IMR-90 (cell line): Measurements from ENCODE around the gene NSUN4. TPM values are rescaled to one million over a fixed set of nuclear protein-coding genes. Genes with fewer than 3 reads are reported as not detected.

ENCODE experiments used
- ATAC-seq: fragments of 200-7000 bp; cut with Tn5 transposase; 2 replicates; pipeline ENCODE4 v1.9.1; 2020; ENCODE audit warnings: low read depth, mild to moderate bottlenecking, moderate library complexity
- BruUV-seq: library from RNA; stranded (reverse); fragments of 400-500 nt; replicated peaks from 2 replicates; lab custom pipeline; 2021; lab: Mats Ljungman, UMichigan
- CTCF ChIA-PET: fragments of 300-600 bp; formaldehyde crosslinking; extraction: SDS; loops from one replicate; lab custom pipeline; 2021; ENCODE audit warnings: antibody characterized with exemption; lab: Yijun Ruan, JAX
- POLR2A ChIA-PET: fragments of 300-600 bp; sonication (Branson Sonifier 250); formaldehyde crosslinking; loops from one replicate; lab custom pipeline; 2022; ENCODE audit warnings: antibody characterized with exemption; ENCODE audit not compliant: unreplicated experiment; lab: Charles Lee
- DNase-seq: peaks from one replicate; pipeline ENCODE4 v3.0.0; 2013
- H2AFZ ChIP-seq: replicated peaks from 2 replicates; pipeline ENCODE3; 2013; ENCODE audit warnings: low read length, mild to moderate bottlenecking; ENCODE audit not compliant: poor library complexity
- H2AK5ac ChIP-seq: 2 replicates; pipeline ENCODE4 v1.6.1; 2013; ENCODE audit warnings: low read depth, low read length, inconsistent platforms
- H2AK9ac ChIP-seq: replicated peaks from 2 replicates; pipeline ENCODE3; 2013; ENCODE audit warnings: mild to moderate bottlenecking, low read depth, low read length, moderate library complexity; ENCODE audit not compliant: poor library complexity
- H2BK120ac ChIP-seq: 2 replicates; pipeline ENCODE4 v1.6.1; 2013; ENCODE audit warnings: low read depth, low read length, inconsistent platforms
- H2BK15ac ChIP-seq: 3 replicates; pipeline ENCODE4 v1.6.1; 2013; ENCODE audit warnings: low read depth, low read length, inconsistent platforms
- H2BK20ac ChIP-seq: 2 replicates; pipeline ENCODE4 v1.6.1; 2013; ENCODE audit warnings: low read depth, mild to moderate bottlenecking, inconsistent platforms, low read length, moderate library complexity
- H2BK5ac ChIP-seq: 2 replicates; pipeline ENCODE4 v1.6.1; 2013; ENCODE audit warnings: mild to moderate bottlenecking, low read depth, low read length, inconsistent platforms; ENCODE audit not compliant: poor library complexity, severe bottlenecking
- H3K14ac ChIP-seq: replicated peaks from 2 replicates; pipeline ENCODE4 v1.6.1; 2013; ENCODE audit warnings: low read depth, low read length, inconsistent platforms
- H3K18ac ChIP-seq: 2 replicates; pipeline ENCODE4 v1.6.1; 2013; ENCODE audit warnings: low read depth, low read length, control low read depth
- H3K23ac ChIP-seq: 2 replicates; pipeline ENCODE4 v1.6.1; 2013; ENCODE audit warnings: low read depth, low read length, inconsistent platforms
- H3K27ac ChIP-seq: 2 replicates; pipeline ENCODE4 v1.5.1; 2013; ENCODE audit warnings: mild to moderate bottlenecking, control low read depth, low read length; ENCODE audit not compliant: insufficient read depth
- H3K27me3 ChIP-seq: 2 replicates; pipeline ENCODE4 v1.6.1; 2013; ENCODE audit warnings: low read length; ENCODE audit not compliant: control insufficient read depth, insufficient read depth
- H3K36me3 ChIP-seq: 2 replicates; pipeline ENCODE4 v1.6.1; 2013; ENCODE audit warnings: low read length, mixed read lengths; ENCODE audit not compliant: control insufficient read depth, insufficient read depth
- H3K4ac ChIP-seq: 2 replicates; pipeline ENCODE4 v1.6.1; 2013; ENCODE audit warnings: low read depth, low read length, inconsistent platforms
- H3K4me1 ChIP-seq: 2 replicates; pipeline ENCODE4 v1.6.1; 2013; ENCODE audit warnings: low read length, mixed read lengths; ENCODE audit not compliant: control insufficient read depth, insufficient read depth
- H3K4me2 ChIP-seq: 2 replicates; pipeline ENCODE4 v1.6.1; 2013; ENCODE audit warnings: low read depth, mild to moderate bottlenecking, control low read depth, low read length, moderate library complexity
- H3K4me3 ChIP-seq: 2 replicates; pipeline ENCODE4 v1.5.1; 2013; ENCODE audit warnings: low read depth, mild to moderate bottlenecking, control low read depth, low read length, moderate library complexity; ENCODE audit not compliant: insufficient read depth
- H3K56ac ChIP-seq: 2 replicates; pipeline ENCODE4 v1.6.1; 2013; ENCODE audit warnings: low read length, inconsistent platforms; ENCODE audit not compliant: insufficient read depth; ENCODE audit errors: extremely low read depth
- H3K79me1 ChIP-seq, 2 experiments: 2 replicates each; pipeline ENCODE4 v1.6.1; 2013; ENCODE audit warnings: low read length in 2 of 2, inconsistent platforms in 1 of 2, low read depth in 1 of 2
- H3K9ac ChIP-seq: 2 replicates; pipeline ENCODE4 v1.6.1; 2013; ENCODE audit warnings: low read depth, low read length, control low read depth
- H3K9me1 ChIP-seq: 2 replicates; pipeline ENCODE4 v1.6.1; 2013; ENCODE audit warnings: low read length, inconsistent platforms; ENCODE audit not compliant: insufficient read depth
- H3K9me3 ChIP-seq: 2 replicates; pipeline ENCODE4 v1.6.1; 2013; ENCODE audit warnings: low read length; ENCODE audit not compliant: control insufficient read depth, insufficient read depth
- H4K20me1 ChIP-seq: 2 replicates; pipeline ENCODE4 v1.6.1; 2013; ENCODE audit warnings: low read length, inconsistent platforms; ENCODE audit not compliant: insufficient read depth
- H4K5ac ChIP-seq: 2 replicates; pipeline ENCODE4 v1.6.1; 2013; ENCODE audit warnings: mild to moderate bottlenecking, low read depth, low read length, control low read depth
- H4K8ac ChIP-seq, 2 experiments: 2 replicates each; pipeline ENCODE4 v1.6.1; 2013; ENCODE audit warnings: low read depth in 2 of 2, low read length in 2 of 2, control low read depth in 1 of 2, inconsistent platforms in 1 of 2
- H4K91ac ChIP-seq: 2 replicates; pipeline ENCODE4 v1.6.1; 2013; ENCODE audit warnings: low read depth, low read length, inconsistent platforms; ENCODE audit not compliant: insufficient read depth
- BHLHE40 ChIP-seq: fragments of 150-350 bp; IDR thresholded peaks from 2 replicates; pipeline ENCODE4 v1.6.1; 2016; ENCODE audit warnings: mild to moderate bottlenecking, low read depth, low read length
- CEBPB ChIP-seq: IDR thresholded peaks from 2 replicates; pipeline ENCODE4 v1.6.1; 2012; ENCODE audit warnings: low read depth, low read length, improper control_type of control experiment
- CHD1 ChIP-seq: IDR thresholded peaks from 2 replicates; pipeline ENCODE4 v1.6.1; 2012; ENCODE audit warnings: low read depth, low read length, improper control_type of control experiment
- CTCF ChIP-seq: conservative IDR thresholded peaks from 2 replicates; pipeline ENCODE4 v1.5.1; 2012; ENCODE audit warnings: mild to moderate bottlenecking, low read depth, low read length, improper control_type of control experiment
- FOS ChIP-seq: fragments of 150-350 bp; IDR thresholded peaks from 2 replicates; pipeline ENCODE4 v1.6.1; 2016; ENCODE audit warnings: low read depth, low read length
- MAFK ChIP-seq: IDR thresholded peaks from 2 replicates; pipeline ENCODE4 v1.6.1; 2012; ENCODE audit warnings: low read depth, low read length, improper control_type of control experiment
- MXI1 ChIP-seq: IDR thresholded peaks from 2 replicates; pipeline ENCODE4 v1.6.1; 2012; ENCODE audit warnings: low read depth, mild to moderate bottlenecking, low read length, moderate library complexity, borderline replicate concordance
- NFE2L2 ChIP-seq: fragments of 150-350 bp; IDR thresholded peaks from 2 replicates; pipeline ENCODE4 v1.6.1; 2016; ENCODE audit warnings: low read depth, mild to moderate bottlenecking, low read length
- RCOR1 ChIP-seq: IDR thresholded peaks from 2 replicates; pipeline ENCODE4 v1.6.1; 2012; ENCODE audit warnings: mild to moderate bottlenecking, low read length, improper control_type of control experiment; ENCODE audit not compliant: insufficient replicate concordance
- RFX5 ChIP-seq: IDR thresholded peaks from 2 replicates; pipeline ENCODE4 v1.8.0; 2012; ENCODE audit warnings: low read depth, mild to moderate bottlenecking, low read length, moderate library complexity
- SMC3 ChIP-seq: fragments of 150-350 bp; IDR thresholded peaks from 2 replicates; pipeline ENCODE4 v1.6.1; 2016; ENCODE audit warnings: low read depth, mild to moderate bottlenecking, antibody characterized with exemption, low read length, moderate library complexity
- WGBS, 2 experiments: methylation state at CpG; one replicate each; pipeline versions ENCODE4 v1.1.5 to v1.1.7; 2013; ENCODE audit warnings: missing lambda C conversion rate in 2 of 2; ENCODE audit not compliant: insufficient read length in 1 of 2; ENCODE audit errors: extremely low coverage in 2 of 2; 5-methylcytosine and 5-hydroxymethylcytosine counted together
- dilution Hi-C: fragments of 300-500 bp; cut with HindIII; formaldehyde crosslinking; loops from one replicate; pipeline ENCODE4 v1.14.3; 2018; ENCODE audit warnings: low sequenced_read_pairs; ENCODE audit not compliant: unreplicated experiment
- in situ Hi-C: fragments of 300-500 bp; cut with MboI; formaldehyde crosslinking; loops from 3 replicates; pipeline ENCODE4 v1.14.3; 2019; ENCODE audit warnings: low sequenced_read_pairs, inconsistent platforms, mixed read lengths
- intact Hi-C: fragments of 100-400 bp; cut with micrococcal nuclease; formaldehyde crosslinking; loops from 2 replicates; pipeline ENCODE4 v1.10.0; 2022
- polyA plus RNA-seq, 3 experiments: library from polyadenylated mRNA; depleted of rRNA; stranded (reverse); fragments of >200 nt; gene quantifications; 2 replicates each; pipeline ENCODE4 v1.2.3, GENCODE V29; 2012; ENCODE audit warnings: low replicate concordance in 1 of 3
- total RNA-seq: library from RNA; depleted of rRNA; stranded (reverse); fragments of >200 nt; gene quantifications from 2 replicates; pipeline ENCODE4 v1.2.3, GENCODE V29; 2012
- TF ChIP-seq, protein P1 (sequence below): fragments of 150-350 bp; IDR thresholded peaks from 2 replicates; pipeline ENCODE4 v1.6.1; 2017; ENCODE audit warnings: mild to moderate bottlenecking, antibody characterized with exemption, low read length, low read depth

Gene NSUN4
- total and polyA plus RNA-seq, 2 of the 4 experiments (the other 2 are of a cell fraction): 10.9 to 13.0 TPM

GRCh38 chr1:46406881-46407608, 66.4 kb downstream of the NSUN4 start (continued):
- TF ChIP-seq FOS: no peak
- TF ChIP-seq CHD1: no peak

- no peak for ATAC-seq
- Histone ChIP-seq H3K9me3 (no peaks in the 10 kb centered on the region), H3K27ac (no peak overlapping the region), H3K4me1 (no peaks in the 10 kb centered on the region; the same call in 1 of the 2 replicates), H3K14ac (no peak overlapping the region), H4K8ac (no peak overlapping the region), H3K9ac (no peak overlapping the region), H2BK120ac (no peak overlapping the region), H3K23ac (no peak overlapping the region), H3K4me2 (no peak overlapping the region), H2AK9ac (no peak overlapping the region), H2AK5ac (no peak overlapping the region), H3K18ac (no peak overlapping the region), H3K4ac (no peak overlapping the region), H2BK5ac (no peak overlapping the region), H3K56ac (no peak overlapping the region), H4K91ac (no peak overlapping the region), H2AFZ (peak overlapping the region; percentile 2), H3K36me3 (no peaks in the 10 kb centered on the region), H2BK15ac (no peak overlapping the region), H3K27me3 (peaks cover 17% of the 10 kb centered on the region; the same call in 1 of the 2 replicates), H3K9me1 (0 out of 2 replicates have a peak, but pooled peaks cover 3% of the 10 kb centered on the region), H3K79me1 (no peaks in the 10 kb centered on the region), H3K4me3 (no peak overlapping the region), H4K5ac (no peak overlapping the region), H4K20me1 (no peaks in the 10 kb centered on the region), H2BK20ac (no peak overlapping the region)
- in situ Hi-C loops (loop anchor here (5.0 to 25.0 kb wide), 2 partner anchors 120 to 305 kb away; partner anchors contain the start of gene EFCAB14), intact Hi-C loops (loop anchor here (10.0 kb wide), 1 partner anchor 767 kb away; no protein-coding TSS in a partner anchor), dilution Hi-C loops (no loop called here)
- ChIA-PET POLR2A (no interaction called here), CTCF (no interaction called here)
- no peak for DNase-seq
- BruUV-seq: no TSS peak
- WGBS, 2 experiments: 90% methylated on average over 2 of the region's 9 CpGs; no CpG with 5 or more reads in 1 of the 2 experiments
- TF ChIP-seq SMC3 (no peak), CTCF (no peak), MXI1 (no peak), NFE2L2 (no peak), MAFK (no peak), RFX5 (no peak), FOS (no peak), CHD1 (no peak), RCOR1 (no peak), BHLHE40 (no peak), CEBPB (no peak)
- TF ChIP-seq, protein P1, sequence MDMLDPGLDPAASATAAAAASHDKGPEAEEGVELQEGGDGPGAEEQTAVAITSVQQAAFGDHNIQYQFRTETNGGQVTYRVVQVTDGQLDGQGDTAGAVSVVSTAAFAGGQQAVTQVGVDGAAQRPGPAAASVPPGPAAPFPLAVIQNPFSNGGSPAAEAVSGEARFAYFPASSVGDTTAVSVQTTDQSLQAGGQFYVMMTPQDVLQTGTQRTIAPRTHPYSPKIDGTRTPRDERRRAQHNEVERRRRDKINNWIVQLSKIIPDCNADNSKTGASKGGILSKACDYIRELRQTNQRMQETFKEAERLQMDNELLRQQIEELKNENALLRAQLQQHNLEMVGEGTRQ: no peak
Observed at GRCh38 chr1:46407636-46408035, 67.0 kb downstream of the NSUN4 start.
